Large intestine (tissue), 3 donors: ENCODE data around the gene EPS8. TPM values are rescaled to one million over a fixed set of nuclear protein-coding genes. Genes with fewer than 3 reads are reported as not detected.
A peak's percentile ranks its signal among the peaks of the same experiment; 100 is the strongest.

Experiments used
- DNase-seq, 2 donors: peaks; one replicate each; pipeline versions ENCODE4 v3.0.0 to v3.0.0-alpha.2; 2013
- H3K27ac ChIP-seq: one replicate; pipeline ENCODE4 v1.5.1; 2013; ENCODE audit warnings: low read length
- H3K27me3 ChIP-seq: 2 replicates; pipeline ENCODE4 v1.6.1; 2013; ENCODE audit warnings: low read length; ENCODE audit not compliant: control insufficient read depth, insufficient read depth
- H3K36me3 ChIP-seq: 2 replicates; pipeline ENCODE4 v1.6.1; 2013; ENCODE audit warnings: low read length; ENCODE audit not compliant: control insufficient read depth, insufficient read depth
- H3K4me1 ChIP-seq: one replicate; pipeline ENCODE4 v1.6.1; 2013; ENCODE audit warnings: low read length; ENCODE audit not compliant: control insufficient read depth, insufficient read depth
- H3K4me3 ChIP-seq: one replicate; pipeline ENCODE4 v1.5.1; 2013; ENCODE audit warnings: low read length
- H3K9me3 ChIP-seq: one replicate; pipeline ENCODE4 v1.6.1; 2013; ENCODE audit warnings: mild to moderate bottlenecking, low read depth, low read length, moderate library complexity; ENCODE audit not compliant: control insufficient read depth
- WGBS: methylation state at CpG from one replicate; pipeline ENCODE4 v1.1.5; 2013; ENCODE audit warnings: low lambda C conversion rate; ENCODE audit not compliant: insufficient coverage; 5-methylcytosine and 5-hydroxymethylcytosine counted together
- polyA plus RNA-seq: library from polyadenylated mRNA; unstranded; fragments of 120-200 nt; gene quantifications from one replicate; pipeline ENCODE4 v1.2.1, GENCODE V29; 2013

EPS8 gene
- polyA plus RNA-seq, 1 donor: 61.6 TPM

DNA sequence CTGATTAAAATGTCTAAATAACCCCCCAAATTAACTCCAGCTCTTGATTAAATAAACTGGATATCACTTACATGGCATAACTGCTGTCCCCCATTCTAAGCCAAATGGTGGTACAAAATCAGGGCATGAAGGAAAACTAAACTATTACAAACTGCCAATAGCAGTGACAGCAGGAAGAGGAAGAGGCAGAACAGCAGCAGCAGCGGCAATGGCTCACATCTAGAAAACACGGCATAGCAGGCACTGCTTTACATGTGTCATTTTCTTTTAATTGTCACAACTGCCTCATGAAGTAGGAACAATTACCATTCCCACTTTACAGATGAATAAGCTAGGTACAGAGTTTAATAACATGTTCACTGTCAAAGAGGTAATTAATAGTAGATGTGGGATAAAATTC, 92.0 kb downstream of the EPS8 start:
- Histone ChIP-seq H3K36me3 (no peaks in the 10 kb centered on the region), H3K4me1 (peaks cover 14% of the 10 kb centered on the region), H3K9me3 (no peaks in the 10 kb centered on the region), H3K27me3 (no peaks in the 10 kb centered on the region), H3K27ac (no peak overlapping the region), H3K4me3 (no peak overlapping the region)
- WGBS: no CpG with 5 or more reads among the region's 2 CpGs
- DNase-seq: no peak

DNA sequence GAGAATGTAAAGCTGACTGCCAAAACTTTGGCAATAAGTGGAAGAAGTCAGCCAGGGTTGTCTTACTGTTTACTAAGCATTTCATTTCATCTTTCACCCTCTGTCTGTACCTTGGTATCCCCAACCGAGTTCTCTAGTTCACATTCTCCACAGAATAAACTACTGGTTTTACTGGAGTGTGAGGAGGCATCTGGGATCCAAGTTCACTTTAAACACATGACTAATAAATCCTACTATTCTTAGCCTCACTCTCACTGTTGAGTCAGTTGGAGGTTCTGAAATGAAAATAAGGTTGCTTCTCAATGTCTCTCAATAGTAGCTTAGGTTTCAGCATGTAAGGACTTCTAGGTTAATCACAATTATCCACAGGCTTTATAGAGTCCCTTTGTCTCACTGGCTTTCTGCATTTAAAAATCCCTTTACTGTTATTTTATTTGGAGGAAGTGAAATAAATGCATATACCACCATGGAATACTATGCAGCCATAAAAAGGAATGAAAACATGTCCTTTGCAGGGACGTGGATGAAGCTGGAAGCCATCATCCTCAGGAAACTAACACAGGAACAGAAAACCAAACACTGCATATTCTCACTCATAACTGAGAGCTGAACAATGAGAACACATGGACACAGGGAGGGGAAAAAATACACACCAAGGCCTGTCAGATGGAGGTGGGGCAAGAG, 95.8 kb downstream of the EPS8 start:
- Histone ChIP-seq H3K4me1 (peaks cover 34% of the 10 kb centered on the region), H3K9me3 (no peaks in the 10 kb centered on the region), H3K27ac (peak overlapping the region; percentile 90), H3K36me3 (no peaks in the 10 kb centered on the region), H3K27me3 (no peaks in the 10 kb centered on the region), H3K4me3 (no peak overlapping the region)
- WGBS: no CpG with 5 or more reads among the region's 2 CpGs
- peak; percentile 55 to 80 for DNase-seq

DNA sequence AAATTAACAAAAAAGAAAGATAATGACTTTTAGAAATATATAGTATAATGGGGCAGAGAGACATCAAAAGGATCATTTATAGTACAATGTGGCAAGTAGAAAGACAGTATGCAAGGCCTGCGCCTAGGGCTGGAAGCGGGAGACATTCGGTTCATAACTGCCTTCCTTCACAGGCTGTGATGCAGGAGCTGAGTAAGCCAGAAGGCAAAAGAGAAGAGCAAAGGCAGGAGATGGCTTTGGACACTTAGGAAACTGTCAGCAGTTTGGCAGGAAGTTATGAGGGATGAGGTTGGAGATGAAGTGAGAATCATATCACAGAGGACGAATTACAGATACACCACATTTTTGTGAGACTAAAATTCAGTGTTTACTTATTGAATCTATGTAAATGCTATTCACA, 97.8 kb downstream of the EPS8 start:
- no peaks in the 10 kb centered on the region for H3K36me3 ChIP-seq
- H3K9me3 ChIP-seq: no peaks in the 10 kb centered on the region
- WGBS: no CpG with 5 or more reads among the region's 4 CpGs
- DNase-seq: no peak
- H3K27me3 ChIP-seq: no peaks in the 10 kb centered on the region
- H3K4me3 ChIP-seq: no peak overlapping the region
- H3K27ac ChIP-seq: peak overlapping the region; percentile 90
- H3K4me1 ChIP-seq: peaks cover 41% of the 10 kb centered on the region

DNA sequence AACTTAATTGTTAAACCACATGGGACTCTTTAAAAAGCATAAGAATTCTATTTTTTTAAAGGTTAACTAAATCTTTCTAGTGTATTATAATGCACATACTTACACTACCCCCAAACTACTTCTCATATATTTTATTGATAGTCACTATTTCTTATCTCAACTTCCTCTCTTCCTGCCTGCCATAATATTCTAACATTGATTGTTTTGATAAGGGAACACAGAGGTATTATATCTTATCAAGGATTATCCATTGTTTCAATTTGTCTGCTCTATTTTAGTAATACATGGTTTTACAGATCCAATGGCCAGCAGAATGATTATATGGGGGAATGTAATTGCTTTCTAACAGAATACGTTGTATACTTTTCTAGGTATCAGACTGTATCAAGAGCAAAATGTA, 98.9 kb downstream of the EPS8 start:
- no peaks in the 10 kb centered on the region for H3K36me3 ChIP-seq
- no peak for DNase-seq
- H3K27me3 ChIP-seq: no peaks in the 10 kb centered on the region
- H3K9me3 ChIP-seq: no peaks in the 10 kb centered on the region
- peak overlapping the region; percentile 90 for H3K27ac ChIP-seq
- no CpG with 5 or more reads among the region's 1 CpG for WGBS
- no peak overlapping the region for H3K4me3 ChIP-seq
- H3K4me1 ChIP-seq: peaks cover 41% of the 10 kb centered on the region

DNA sequence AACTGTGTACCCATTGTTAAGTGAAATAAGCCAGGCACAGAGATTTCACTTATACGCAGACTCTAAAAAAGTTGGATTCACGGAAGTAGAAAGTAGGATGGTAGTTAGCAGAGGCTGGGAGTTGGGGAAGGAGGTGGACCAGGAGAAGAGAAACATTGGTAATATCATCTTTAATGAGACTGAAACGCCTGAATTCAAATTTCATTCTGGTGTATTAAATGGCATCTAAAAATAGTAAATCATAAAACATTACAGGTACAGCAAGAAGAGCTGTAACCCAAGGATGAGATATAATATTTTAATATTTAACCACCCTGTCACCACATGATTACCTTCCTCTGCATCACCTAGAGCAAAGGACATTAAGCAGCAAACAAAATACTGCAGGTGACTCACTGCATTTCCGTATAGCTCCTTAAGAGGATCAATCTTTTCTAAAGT, 99.4 kb downstream of the EPS8 start:
- Histone ChIP-seq H3K36me3 (no peaks in the 10 kb centered on the region), H3K9me3 (no peaks in the 10 kb centered on the region), H3K27ac (peak overlapping the region; percentile 90), H3K27me3 (no peaks in the 10 kb centered on the region), H3K4me3 (peak overlapping the region; percentile 8), H3K4me1 (peaks cover 41% of the 10 kb centered on the region)
- DNase-seq: peak; percentile 64 to 87
- WGBS: 10% methylated on average over 2 of the region's 4 CpGs

DNA sequence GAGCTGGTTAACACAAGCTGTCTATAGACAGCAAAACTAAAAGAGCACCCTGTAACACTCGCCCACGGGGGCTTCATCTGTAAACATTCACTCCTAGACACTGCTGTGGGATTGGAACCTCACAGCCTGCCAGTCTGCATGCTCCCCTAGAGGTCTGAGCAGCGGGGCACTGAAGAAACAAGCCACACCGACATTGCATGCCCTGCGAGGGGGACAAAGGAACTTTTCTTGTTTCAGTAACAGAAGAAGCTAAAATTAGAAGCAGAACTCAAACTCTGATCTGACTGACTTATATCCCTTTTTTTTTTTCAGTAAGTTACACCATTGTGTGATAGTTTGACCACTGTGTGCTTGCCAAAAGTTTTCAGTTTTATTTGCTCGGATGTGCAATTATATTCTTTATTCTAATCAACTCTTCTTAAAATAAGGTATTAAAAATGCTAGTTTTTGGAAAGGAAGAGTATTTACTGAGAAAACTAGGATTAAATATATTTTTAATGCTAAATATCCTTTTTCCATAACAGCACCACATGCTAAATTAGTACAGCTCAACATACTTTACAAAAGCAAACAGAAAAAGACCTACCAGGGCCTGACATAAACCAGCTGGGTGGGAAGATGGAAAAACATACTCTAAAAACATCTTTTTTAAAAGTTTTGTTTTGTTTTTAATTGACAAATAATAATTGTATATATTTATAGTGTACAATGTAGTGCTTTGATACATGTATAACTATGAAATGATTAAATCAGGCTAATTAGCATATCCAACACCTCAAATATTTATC, 100.2 kb downstream of the EPS8 start:
- WGBS: no CpG with 5 or more reads among the region's 6 CpGs
- Histone ChIP-seq H3K9me3 (no peaks in the 10 kb centered on the region), H3K36me3 (no peaks in the 10 kb centered on the region), H3K4me3 (no peak overlapping the region), H3K4me1 (peaks cover 41% of the 10 kb centered on the region), H3K27me3 (no peaks in the 10 kb centered on the region), H3K27ac (peak overlapping the region; percentile 90)
- no peak for DNase-seq

DNA sequence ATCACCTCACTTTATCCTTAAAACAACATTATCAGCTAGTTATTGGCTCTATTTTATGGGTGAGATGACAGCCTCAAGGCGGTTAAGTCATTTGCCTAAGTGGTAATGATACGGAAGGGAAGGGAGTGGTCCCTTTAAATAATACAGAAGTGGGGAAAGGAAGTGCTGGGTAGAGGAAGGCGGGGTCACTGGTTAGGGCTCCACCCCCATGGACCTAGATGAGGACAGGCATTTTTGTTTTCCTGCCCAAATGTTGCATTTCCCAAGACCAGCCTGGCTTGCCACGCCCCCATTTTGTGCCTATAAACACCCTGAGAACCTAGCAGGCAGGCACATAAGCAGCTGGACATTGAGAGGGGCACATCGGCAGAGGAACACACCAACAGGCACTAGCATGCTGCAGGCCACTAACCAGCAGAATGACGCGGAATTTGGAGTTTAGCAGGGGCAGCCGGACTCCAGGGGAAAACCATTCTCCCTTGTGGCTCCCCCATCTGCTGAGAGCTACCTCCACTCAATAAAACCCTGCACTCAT, 100.9 kb downstream of the EPS8 start:
- H3K4me3 ChIP-seq: no peak overlapping the region
- peaks cover 42% of the 10 kb centered on the region for H3K4me1 ChIP-seq
- H3K9me3 ChIP-seq: no peaks in the 10 kb centered on the region
- no peaks in the 10 kb centered on the region for H3K27me3 ChIP-seq
- no peaks in the 10 kb centered on the region for H3K36me3 ChIP-seq
- no peak for DNase-seq
- WGBS: no CpG with 5 or more reads among the region's 8 CpGs
- peak overlapping the region; percentile 90 for H3K27ac ChIP-seq

DNA sequence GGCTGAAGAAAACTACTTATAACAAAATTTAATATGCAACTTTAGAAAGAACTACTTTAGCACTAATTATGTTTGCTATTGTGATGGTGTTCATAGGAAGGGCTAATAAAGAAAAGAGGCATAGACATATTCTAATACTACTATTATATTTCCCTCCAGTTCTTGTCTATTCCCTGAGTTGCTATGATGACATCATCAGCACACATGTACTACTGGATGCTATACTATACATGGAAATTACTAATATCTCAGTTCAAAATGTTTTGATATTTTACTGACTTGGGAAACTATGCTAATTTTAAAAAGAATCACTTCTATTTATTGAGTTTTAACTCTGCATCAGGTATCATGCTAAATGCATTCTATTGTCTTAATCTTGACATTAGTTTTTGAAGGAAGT, 101.6 kb downstream of the EPS8 start:
- H3K9me3 ChIP-seq: no peaks in the 10 kb centered on the region
- no peaks in the 10 kb centered on the region for H3K27me3 ChIP-seq
- peak overlapping the region; percentile 90 for H3K27ac ChIP-seq
- peaks cover 42% of the 10 kb centered on the region for H3K4me1 ChIP-seq
- no peak for DNase-seq
- no peak overlapping the region for H3K4me3 ChIP-seq
- H3K36me3 ChIP-seq: no peaks in the 10 kb centered on the region

DNA sequence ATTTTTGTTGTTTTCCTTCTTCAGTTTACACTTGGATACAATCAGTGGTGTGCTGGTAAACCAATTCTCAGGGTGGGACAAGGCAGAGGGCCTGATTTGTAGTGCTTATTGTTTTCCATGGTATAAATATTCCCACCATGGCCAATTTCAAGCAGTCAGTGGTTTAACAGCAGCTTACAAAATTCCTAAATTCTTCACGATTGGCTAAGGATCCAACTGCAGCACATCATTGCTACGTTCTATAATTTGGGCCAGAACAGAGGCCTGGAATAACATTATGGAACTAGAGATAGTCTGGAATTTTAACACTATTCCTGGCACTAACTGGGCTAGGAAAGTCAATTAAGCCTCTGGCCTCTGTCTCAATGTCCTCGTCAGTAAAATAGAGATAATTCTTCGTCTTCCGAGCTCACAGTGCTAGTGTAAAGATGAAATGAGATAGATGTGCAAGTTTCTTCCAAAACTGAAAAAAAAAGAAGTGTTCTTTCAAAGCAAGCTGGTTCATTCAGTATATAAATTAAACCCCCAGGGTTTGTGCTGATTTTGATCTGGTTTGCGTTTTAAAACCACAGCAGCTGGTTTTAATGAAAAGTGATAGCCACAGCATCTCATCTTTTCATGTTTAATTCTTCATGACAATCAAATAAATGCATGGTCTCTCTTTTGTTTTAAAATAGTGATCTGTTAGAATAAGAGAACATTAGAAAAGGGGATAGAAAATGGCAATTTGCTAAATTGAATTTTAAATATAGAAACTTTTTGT, 104.1 kb downstream of the EPS8 start:
- WGBS: 67% methylated on average over 1 of the region's 6 CpGs
- Histone ChIP-seq H3K4me3 (no peak overlapping the region), H3K27me3 (no peaks in the 10 kb centered on the region), H3K27ac (no peak overlapping the region), H3K36me3 (no peaks in the 10 kb centered on the region), H3K9me3 (no peaks in the 10 kb centered on the region), H3K4me1 (peaks cover 20% of the 10 kb centered on the region)
- DNase-seq: no peak

DNA sequence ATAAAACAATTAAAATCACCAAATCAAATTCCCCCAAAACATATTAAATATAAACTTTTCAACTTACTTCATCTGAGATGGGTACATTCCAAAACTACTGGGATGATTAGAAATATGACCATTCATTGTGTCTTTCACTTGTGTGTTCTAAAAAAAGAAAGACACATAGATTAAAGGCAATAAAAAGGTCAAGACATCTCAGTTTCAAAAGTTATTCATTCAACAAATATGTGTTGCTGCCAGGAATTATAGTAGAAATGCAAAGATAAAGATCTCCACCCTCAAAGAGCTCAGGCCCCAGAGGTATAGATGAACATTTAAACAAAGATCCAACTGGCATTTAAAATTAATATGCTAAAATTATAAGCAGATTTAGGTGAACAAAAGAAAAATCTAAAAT, 106.4 kb downstream of the EPS8 start:
- no peak overlapping the region for H3K4me3 ChIP-seq
- no peak overlapping the region for H3K27ac ChIP-seq
- H3K4me1 ChIP-seq: peaks cover 6% of the 10 kb centered on the region
- no peaks in the 10 kb centered on the region for H3K9me3 ChIP-seq
- no peak for DNase-seq
- no peaks in the 10 kb centered on the region for H3K36me3 ChIP-seq
- no peaks in the 10 kb centered on the region for H3K27me3 ChIP-seq
